C4-2B (cell line): ENCODE data around the gene PTPRN2.

ENCODE experiments used
- H3K27ac ChIP-seq: fragments of 450-650 bp; 2 replicates; pipeline ENCODE4 v1.5.1; 2017
- CTCF ChIP-seq: fragments of 450-650 bp; conservative IDR thresholded peaks from 2 replicates; pipeline ENCODE4 v1.5.1; 2017; ENCODE audit warnings: mild to moderate bottlenecking
- ZFX ChIP-seq: fragments of 450-650 bp; IDR thresholded peaks from 2 replicates; pipeline ENCODE4 v1.6.1; 2017

PTPRN2 gene

GRCh38 chr7:158607563-158607962, 19.9 kb upstream of the PTPRN2 start:
- TF ChIP-seq CTCF (no peak), ZFX (no peak)

GRCh38 chr7:158606671-158607424, 19.2 kb upstream of the PTPRN2 start:
- H3K27ac ChIP-seq = no peak overlapping the region

More at GRCh38 chr7:158607563-158607962, 19.9 kb upstream of the PTPRN2 start:
- H3K27ac ChIP-seq = no peak overlapping the region

GRCh38 chr7:158606129-158606528, 18.5 kb upstream of the PTPRN2 start:
- H3K27ac ChIP-seq = no peak overlapping the region
- no peak for TF ChIP-seq CTCF
- TF ChIP-seq ZFX = no peak

More at GRCh38 chr7:158606671-158607424, 19.2 kb upstream of the PTPRN2 start:
- TF ChIP-seq ZFX (no peak), CTCF (no peak)

- TF ChIP-seq ZFX = no peak
- no peak for TF ChIP-seq CTCF
- H3K27ac ChIP-seq = no peak overlapping the region
These were observed 16.4 kb upstream of the PTPRN2 start for GRCh38 chr7:158603773-158604755.

GRCh38 chr7:158602905-158603772, 15.5 kb upstream of the PTPRN2 start:
- H3K27ac ChIP-seq = no peak overlapping the region

GRCh38 chr7:158602041-158602440, 14.4 kb upstream of the PTPRN2 start:
- H3K27ac ChIP-seq = no peak overlapping the region
- no peak for TF ChIP-seq CTCF
- no peak for TF ChIP-seq ZFX

More at GRCh38 chr7:158602905-158603772, 15.5 kb upstream of the PTPRN2 start:
- no peak for TF ChIP-seq ZFX
- TF ChIP-seq CTCF = no peak
